Measurements from ENCODE around the gene RUNX1. TPM values are rescaled to one million over a fixed set of nuclear protein-coding genes. Genes with fewer than 3 reads are reported as not detected.

RUNX1 gene
- total RNA-seq, 1 donor, result 40.9 TPM

DNA sequence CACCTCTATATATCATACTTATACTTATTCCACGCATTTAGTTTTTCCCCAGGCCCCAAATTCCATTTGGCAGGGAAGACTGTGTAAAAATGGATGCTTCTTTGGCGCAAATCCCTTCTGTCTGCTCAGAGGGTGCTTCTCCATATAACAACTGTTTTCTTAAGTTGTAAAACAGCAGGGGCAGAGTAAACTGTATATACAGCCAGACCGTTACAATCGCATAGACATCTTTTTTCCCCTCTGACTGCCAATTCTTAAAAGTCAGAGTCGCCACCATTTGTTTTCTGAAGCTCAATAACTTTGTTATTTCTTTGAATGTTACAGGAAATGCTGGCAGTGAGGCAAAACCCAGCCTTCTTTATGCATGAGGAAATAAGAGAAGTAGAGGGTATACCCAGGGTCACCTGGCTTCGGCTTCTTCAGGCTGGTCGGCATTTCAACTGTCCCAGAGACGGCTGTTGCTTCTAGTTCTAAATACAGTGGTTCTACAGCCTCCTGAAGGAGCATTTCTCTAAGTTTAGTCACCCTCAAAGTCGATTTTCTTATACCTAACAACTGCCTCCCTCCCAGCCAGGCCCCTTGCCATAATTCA, 191.9 kb downstream of the RUNX1 start:
- H3K9me3 ChIP-seq (ENCODE audit: low read depth, low read length), result no peaks in the 10 kb centered on the region
- no peak for DNase-seq (ENCODE audit: insufficient read length, low spot score, missing footprints)
- H3K79me2 ChIP-seq (ENCODE audit: insufficient read depth, low read length), result peaks cover 98% of the 10 kb centered on the region
- H2AFZ ChIP-seq (ENCODE audit: low read length), result no peak overlapping the region
- H3K4me3 ChIP-seq (ENCODE audit: insufficient read depth, low read length), result no peak overlapping the region
- no peaks in the 10 kb centered on the region for H3K27me3 ChIP-seq (ENCODE audit: insufficient read depth, low read length)
- H3K4me2 ChIP-seq (ENCODE audit: insufficient read depth, low read length), result no peak overlapping the region
- peaks cover 96% of the 10 kb centered on the region for H3K36me3 ChIP-seq (ENCODE audit: insufficient read depth, low read length)
- peaks cover 9% of the 10 kb centered on the region for H3K4me1 ChIP-seq (ENCODE audit: insufficient read depth, low read length)
- peaks cover 77% of the 10 kb centered on the region for H4K20me1 ChIP-seq (ENCODE audit: insufficient read depth, low read length)
- H3K27ac ChIP-seq (ENCODE audit: low read depth, low read length), result peak overlapping the region; percentile 6
- TF ChIP-seq, protein P1, sequence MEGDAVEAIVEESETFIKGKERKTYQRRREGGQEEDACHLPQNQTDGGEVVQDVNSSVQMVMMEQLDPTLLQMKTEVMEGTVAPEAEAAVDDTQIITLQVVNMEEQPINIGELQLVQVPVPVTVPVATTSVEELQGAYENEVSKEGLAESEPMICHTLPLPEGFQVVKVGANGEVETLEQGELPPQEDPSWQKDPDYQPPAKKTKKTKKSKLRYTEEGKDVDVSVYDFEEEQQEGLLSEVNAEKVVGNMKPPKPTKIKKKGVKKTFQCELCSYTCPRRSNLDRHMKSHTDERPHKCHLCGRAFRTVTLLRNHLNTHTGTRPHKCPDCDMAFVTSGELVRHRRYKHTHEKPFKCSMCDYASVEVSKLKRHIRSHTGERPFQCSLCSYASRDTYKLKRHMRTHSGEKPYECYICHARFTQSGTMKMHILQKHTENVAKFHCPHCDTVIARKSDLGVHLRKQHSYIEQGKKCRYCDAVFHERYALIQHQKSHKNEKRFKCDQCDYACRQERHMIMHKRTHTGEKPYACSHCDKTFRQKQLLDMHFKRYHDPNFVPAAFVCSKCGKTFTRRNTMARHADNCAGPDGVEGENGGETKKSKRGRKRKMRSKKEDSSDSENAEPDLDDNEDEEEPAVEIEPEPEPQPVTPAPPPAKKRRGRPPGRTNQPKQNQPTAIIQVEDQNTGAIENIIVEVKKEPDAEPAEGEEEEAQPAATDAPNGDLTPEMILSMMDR (IDR thresholded peaks at IDR 0.05; ENCODE audit: extremely low read depth, low read depth, low read length), result no peak

GRCh38 chr21:34852448-34852847, 196.7 kb downstream of the RUNX1 start:
- H3K4me3 ChIP-seq (ENCODE audit: insufficient read depth, low read length), result no peak overlapping the region
- H4K20me1 ChIP-seq (ENCODE audit: insufficient read depth, low read length), result peaks cover 76% of the 10 kb centered on the region
- H3K79me2 ChIP-seq (ENCODE audit: insufficient read depth, low read length), result peaks cover 90% of the 10 kb centered on the region
- peaks cover 92% of the 10 kb centered on the region for H3K36me3 ChIP-seq (ENCODE audit: insufficient read depth, low read length)
- H3K4me1 ChIP-seq (ENCODE audit: insufficient read depth, low read length), result peaks cover 16% of the 10 kb centered on the region
- H3K27ac ChIP-seq (ENCODE audit: low read depth, low read length), result no peak overlapping the region
- H2AFZ ChIP-seq (ENCODE audit: low read length), result no peak overlapping the region
- no peak for DNase-seq (ENCODE audit: insufficient read length, low spot score, missing footprints)
- no peaks in the 10 kb centered on the region for H3K27me3 ChIP-seq (ENCODE audit: insufficient read depth, low read length)
- H3K9me3 ChIP-seq (ENCODE audit: low read depth, low read length), result no peaks in the 10 kb centered on the region
- H3K4me2 ChIP-seq (ENCODE audit: insufficient read depth, low read length), result no peak overlapping the region
- TF ChIP-seq, protein P1 (IDR thresholded peaks at IDR 0.05; ENCODE audit: extremely low read depth, low read depth, low read length), result no peak

DNA sequence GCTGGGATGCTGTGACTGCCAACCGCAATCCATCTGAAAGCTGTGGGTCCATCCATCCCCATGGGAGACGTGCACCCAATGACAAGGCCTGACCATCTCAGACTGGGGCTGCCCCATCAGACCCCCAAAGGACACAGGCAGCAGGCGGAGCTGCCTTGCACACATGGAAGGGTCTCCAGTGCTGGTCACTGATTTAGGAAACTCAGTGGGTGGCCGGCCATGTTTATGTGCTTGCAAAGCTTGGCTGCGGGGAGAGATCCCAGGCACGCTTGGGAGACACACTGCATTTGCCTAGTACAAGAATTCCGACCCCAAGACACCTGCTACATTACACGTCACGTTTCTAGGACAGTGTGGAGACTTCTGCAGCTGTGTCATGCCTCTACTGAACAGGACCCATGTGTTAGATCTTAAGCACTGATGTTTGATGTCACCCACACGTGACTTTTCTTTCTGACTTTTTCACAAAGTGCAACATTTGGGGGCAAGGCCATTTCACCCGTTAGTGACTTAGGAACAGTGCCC, 198.9 kb downstream of the RUNX1 start:
- no peak overlapping the region for H3K27ac ChIP-seq (ENCODE audit: low read depth, low read length)
- H4K20me1 ChIP-seq (ENCODE audit: insufficient read depth, low read length), result peaks cover 72% of the 10 kb centered on the region
- H3K79me2 ChIP-seq (ENCODE audit: insufficient read depth, low read length), result peaks cover 74% of the 10 kb centered on the region
- no peak overlapping the region for H3K4me2 ChIP-seq (ENCODE audit: insufficient read depth, low read length)
- no peaks in the 10 kb centered on the region for H3K27me3 ChIP-seq (ENCODE audit: insufficient read depth, low read length)
- no peaks in the 10 kb centered on the region for H3K9me3 ChIP-seq (ENCODE audit: low read depth, low read length)
- DNase-seq (ENCODE audit: insufficient read length, low spot score, missing footprints), result no peak
- H3K36me3 ChIP-seq (ENCODE audit: insufficient read depth, low read length), result peaks cover 73% of the 10 kb centered on the region
- TF ChIP-seq, protein P1 (IDR thresholded peaks at IDR 0.05; ENCODE audit: extremely low read depth, low read depth, low read length), result no peak
- H3K4me1 ChIP-seq (ENCODE audit: insufficient read depth, low read length), result peaks cover 39% of the 10 kb centered on the region
- H3K4me3 ChIP-seq (ENCODE audit: insufficient read depth, low read length), result no peak overlapping the region
- H2AFZ ChIP-seq (ENCODE audit: low read length), result no peak overlapping the region

- Histone ChIP-seq H3K27me3 (ENCODE audit: insufficient read depth, low read length) (no peaks in the 10 kb centered on the region), H3K36me3 (ENCODE audit: insufficient read depth, low read length) (peaks cover 72% of the 10 kb centered on the region), H3K4me2 (ENCODE audit: insufficient read depth, low read length) (peak overlapping the region; percentile 52), H3K9me3 (ENCODE audit: low read depth, low read length) (no peaks in the 10 kb centered on the region), H3K27ac (ENCODE audit: low read depth, low read length) (peak overlapping the region; percentile 56), H3K4me3 (ENCODE audit: insufficient read depth, low read length) (no peak overlapping the region), H2AFZ (ENCODE audit: low read length) (no peak overlapping the region), H3K79me2 (ENCODE audit: insufficient read depth, low read length) (peaks cover 75% of the 10 kb centered on the region), H3K4me1 (ENCODE audit: insufficient read depth, low read length) (peaks cover 51% of the 10 kb centered on the region), H4K20me1 (ENCODE audit: insufficient read depth, low read length) (peaks cover 83% of the 10 kb centered on the region)
- peak; percentile 81 for DNase-seq (ENCODE audit: insufficient read length, low spot score, missing footprints)
- TF ChIP-seq, protein P1 (IDR thresholded peaks at IDR 0.05; ENCODE audit: extremely low read depth, low read depth, low read length), result no peak
These were observed 202.4 kb downstream of the RUNX1 start for GRCh38 chr21:34846601-34847112.

All from osteoblast (primary cell).